IMR-90 (cell line): ENCODE data around the gene CASQ1.

Experiments used
- CTCF ChIP-seq: conservative IDR thresholded peaks from 2 replicates; pipeline ENCODE4 v1.5.1; 2012; ENCODE audit warnings: mild to moderate bottlenecking, low read depth, low read length, improper control_type of control experiment
- POLR2A ChIP-seq: IDR thresholded peaks from 2 replicates; pipeline ENCODE4 v1.6.1; 2012; ENCODE audit warnings: mild to moderate bottlenecking, low read depth, low read length
- TF ChIP-seq, protein P1 (sequence below): fragments of 150-350 bp; IDR thresholded peaks from 2 replicates; pipeline ENCODE4 v1.6.1; 2016; ENCODE audit warnings: low read depth, mild to moderate bottlenecking, low read length, moderate library complexity, borderline replicate concordance

DNA sequence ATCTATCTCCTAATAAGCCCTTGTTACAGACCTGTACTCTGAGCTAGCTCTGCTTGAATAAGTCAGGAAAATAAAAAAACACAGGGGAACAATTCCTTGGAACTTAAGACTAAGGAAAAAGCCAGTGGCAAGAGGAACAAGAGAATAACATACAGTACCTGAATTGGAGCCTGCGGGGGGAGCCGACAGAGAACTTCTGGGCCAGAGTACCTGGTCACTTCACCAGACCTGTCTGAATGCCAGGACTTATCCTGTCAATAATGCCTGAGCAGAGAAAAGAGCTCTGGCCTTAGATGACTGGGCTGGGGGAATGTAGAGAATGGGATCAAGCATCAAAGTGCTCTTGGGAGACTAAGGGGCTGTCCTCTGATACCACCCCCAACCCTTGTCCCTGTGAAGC lies 29.9 kb downstream of the CASQ1 start:
- TF ChIP-seq CTCF (no peak), POLR2A (no peak)
- TF ChIP-seq, protein P1, sequence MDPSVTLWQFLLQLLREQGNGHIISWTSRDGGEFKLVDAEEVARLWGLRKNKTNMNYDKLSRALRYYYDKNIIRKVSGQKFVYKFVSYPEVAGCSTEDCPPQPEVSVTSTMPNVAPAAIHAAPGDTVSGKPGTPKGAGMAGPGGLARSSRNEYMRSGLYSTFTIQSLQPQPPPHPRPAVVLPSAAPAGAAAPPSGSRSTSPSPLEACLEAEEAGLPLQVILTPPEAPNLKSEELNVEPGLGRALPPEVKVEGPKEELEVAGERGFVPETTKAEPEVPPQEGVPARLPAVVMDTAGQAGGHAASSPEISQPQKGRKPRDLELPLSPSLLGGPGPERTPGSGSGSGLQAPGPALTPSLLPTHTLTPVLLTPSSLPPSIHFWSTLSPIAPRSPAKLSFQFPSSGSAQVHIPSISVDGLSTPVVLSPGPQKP = no peak
